Choroid plexus epithelial cell (primary cell): ENCODE data around the gene OSGEP.

Experiments used
- DNase-seq: peaks from one replicate; pipeline ENCODE4 v3.0.0-alpha.2; 2010; ENCODE audit warnings: low read depth
- H3K4me3 ChIP-seq: 2 replicates; pipeline ENCODE4 v1.5.1; 2011; ENCODE audit warnings: low read depth, mild to moderate bottlenecking, control low read depth, low read length, moderate library complexity
- CTCF ChIP-seq: conservative IDR thresholded peaks from 2 replicates; pipeline ENCODE4 v1.5.1; 2011; ENCODE audit warnings: low read depth, mild to moderate bottlenecking, control low read depth, inconsistent platforms, low read length, moderate library complexity

Gene OSGEP

GRCh38 chr14:20454516-20455354, at the start of gene OSGEP, which contains the start of gene APEX1:
OSGEP (minus strand) TSS chr14:20454812; CDS start chr14:20454683, 129 bp downstream.
APEX1 (plus strand) TSS chr14:20455226; CDS start chr14:20455646, 420 bp downstream.
- H3K4me3 ChIP-seq = peak within 1 kb of the TSS; percentile 84
- TF ChIP-seq CTCF = no peak
- peak; percentile 100 for DNase-seq

GRCh38 chr14:20503898-20504297, 49.3 kb upstream of the OSGEP start:
- no peak for TF ChIP-seq CTCF
- H3K4me3 ChIP-seq = no peak overlapping the region
- DNase-seq = no peak

- peak; percentile 54 for DNase-seq
- TF ChIP-seq CTCF = no peak
- no peak overlapping the region for H3K4me3 ChIP-seq
Observed at GRCh38 chr14:20501346-20501745, 46.7 kb upstream of the OSGEP start.

- no peak for DNase-seq
- no peak for TF ChIP-seq CTCF
Observed at GRCh38 chr14:20499881-20500280, 45.3 kb upstream of the OSGEP start.

GRCh38 chr14:20499108-20499507, 44.5 kb upstream of the OSGEP start:
- no peak overlapping the region for H3K4me3 ChIP-seq
- no peak for TF ChIP-seq CTCF
- DNase-seq = peak; percentile 40

More at GRCh38 chr14:20499881-20500280, 45.3 kb upstream of the OSGEP start:
- no peak overlapping the region for H3K4me3 ChIP-seq

- no peak for TF ChIP-seq CTCF
- DNase-seq = no peak
- no peak overlapping the region for H3K4me3 ChIP-seq
Observed at GRCh38 chr14:20498622-20499021, 44.0 kb upstream of the OSGEP start.
